Activated T-helper 2 cell treated with anti-CD3 and anti-CD28 coated beads, Interferon-gamma antibody, Interleukin-2, Interleukin-4, amounts not matched to agents 10 μg/mL and 5 μg/mL and 100 μg/mL, durations not matched to agents 14 hours and 24 hours and 36 hours (primary cell): ENCODE results near the gene ESCO1. TPM values are rescaled to one million over a fixed set of nuclear protein-coding genes. Genes with fewer than 3 reads are reported as not detected.

Experiments used
- DNase-seq: peaks from one replicate; pipeline ENCODE4 v3.0.0; 2021; ENCODE audit warnings: low spot score
- H3K27ac Mint-ChIP-seq: one replicate; pipeline ENCODE4 v1.8.0; 2021; ENCODE audit warnings: mixed read lengths
- H3K27me3 Mint-ChIP-seq: one replicate; pipeline ENCODE4 v1.8.0; 2021; ENCODE audit warnings: low read depth, mixed read lengths
- H3K36me3 Mint-ChIP-seq: one replicate; pipeline ENCODE4 v1.8.0; 2021; ENCODE audit warnings: low read depth, mixed read lengths
- H3K4me1 Mint-ChIP-seq: one replicate; pipeline ENCODE4 v1.8.0; 2021; ENCODE audit warnings: low read depth, mixed read lengths
- H3K4me3 Mint-ChIP-seq: one replicate; pipeline ENCODE4 v1.8.0; 2021; ENCODE audit warnings: low read depth, mild to moderate bottlenecking, moderate library complexity, mixed read lengths
- H3K9me3 Mint-ChIP-seq: one replicate; pipeline ENCODE4 v1.8.0; 2021; ENCODE audit warnings: mixed read lengths
- intact Hi-C: fragments of 100-400 bp; cut with micrococcal nuclease; formaldehyde crosslinking; loops from one replicate; pipeline ENCODE4 v1.15.1; 2023
- total RNA-seq: library from RNA; stranded (reverse); gene quantifications from 2 replicates; pipeline ENCODE4 v1.2.3, GENCODE V29; 2022

ESCO1 gene
- total RNA-seq, 1 donor from 2014 or later, result 21.4 TPM

DNA sequence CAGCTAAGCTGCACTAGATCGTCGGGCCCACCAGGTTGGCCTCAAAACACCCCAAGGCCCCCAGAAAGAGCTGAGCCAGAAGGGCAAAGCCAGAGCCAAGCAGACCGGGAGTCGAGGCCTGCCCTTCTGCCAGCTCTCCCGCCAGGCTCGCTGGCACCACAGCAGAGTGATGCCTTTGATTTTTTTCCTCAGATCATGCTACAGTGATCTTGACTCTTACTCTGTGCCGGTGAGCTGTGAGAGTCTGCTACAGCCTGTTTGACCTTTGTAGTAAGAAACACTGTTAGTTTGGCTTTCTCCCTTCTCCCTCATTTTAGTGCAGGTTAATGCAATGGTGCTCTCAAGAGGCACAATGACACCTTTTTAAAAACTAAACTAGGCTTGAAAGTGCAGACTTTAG lies 97.8 kb downstream of the ESCO1 start:
- no peaks in the 10 kb centered on the region for H3K27me3 Mint-ChIP-seq
- H3K36me3 Mint-ChIP-seq, result no peaks in the 10 kb centered on the region
- H3K27ac Mint-ChIP-seq, result no peak overlapping the region
- no peaks in the 10 kb centered on the region for H3K9me3 Mint-ChIP-seq
- no peak for DNase-seq
- intact Hi-C loops, result no loop called here
- no peaks in the 10 kb centered on the region for H3K4me1 Mint-ChIP-seq
- H3K4me3 Mint-ChIP-seq, result no peak overlapping the region

GRCh38 chr18:21499997-21500396 lies 100.5 kb downstream of the ESCO1 start:
- Mint-ChIP-seq H3K27me3 (no peaks in the 10 kb centered on the region), H3K4me3 (no peak overlapping the region), H3K4me1 (no peaks in the 10 kb centered on the region), H3K27ac (no peak overlapping the region), H3K9me3 (no peaks in the 10 kb centered on the region), H3K36me3 (no peaks in the 10 kb centered on the region)
- intact Hi-C loops, result no loop called here
- DNase-seq, result no peak

DNA sequence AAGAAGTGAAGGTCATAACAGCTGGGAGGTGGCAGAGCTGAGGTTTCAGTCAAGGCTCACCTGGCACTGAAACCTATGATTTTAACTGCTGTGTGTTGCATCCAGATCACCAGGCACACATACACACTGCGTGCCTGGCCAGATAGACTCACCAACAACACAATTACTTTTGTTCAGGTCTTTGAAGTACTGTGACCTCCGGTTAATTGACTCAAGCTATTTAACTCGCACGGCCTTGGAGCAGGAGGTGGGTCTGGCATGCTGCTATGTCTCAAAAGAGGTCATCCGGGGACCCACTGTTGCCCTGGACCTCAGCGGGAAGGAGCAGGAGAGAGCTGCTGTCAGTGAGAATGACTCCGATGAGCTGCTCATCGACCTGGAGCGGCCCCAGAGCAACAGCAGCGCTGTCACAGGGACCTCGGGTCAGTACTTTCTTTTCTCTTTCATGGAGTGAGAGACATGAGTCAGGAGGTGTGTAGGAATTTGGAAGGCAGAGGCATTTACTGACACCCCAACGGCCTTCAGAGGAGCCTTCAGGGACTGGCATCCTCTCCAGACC lies 104.1 kb downstream of the ESCO1 start:
- Mint-ChIP-seq H3K36me3 (no peaks in the 10 kb centered on the region), H3K4me3 (no peak overlapping the region), H3K9me3 (no peaks in the 10 kb centered on the region), H3K4me1 (no peaks in the 10 kb centered on the region), H3K27ac (no peak overlapping the region), H3K27me3 (peaks cover 3% of the 10 kb centered on the region)
- intact Hi-C loops, result no loop called here
- no peak for DNase-seq

GRCh38 chr18:21490748-21491147 lies 109.8 kb downstream of the ESCO1 start:
- no peaks in the 10 kb centered on the region for H3K36me3 Mint-ChIP-seq
- intact Hi-C loops, result loop anchor here (5.0 kb wide), 1 partner anchor 112 kb away; the partner anchor contains the start of gene ESCO1
- no peaks in the 10 kb centered on the region for H3K9me3 Mint-ChIP-seq
- DNase-seq, result no peak
- peaks cover 8% of the 10 kb centered on the region for H3K27me3 Mint-ChIP-seq
- H3K27ac Mint-ChIP-seq, result no peak overlapping the region
- no peak overlapping the region for H3K4me3 Mint-ChIP-seq
- H3K4me1 Mint-ChIP-seq, result no peaks in the 10 kb centered on the region

- H3K27ac Mint-ChIP-seq, result no peak overlapping the region
Observed at GRCh38 chr18:21489919-21490495, 110.5 kb downstream of the ESCO1 start.

DNA sequence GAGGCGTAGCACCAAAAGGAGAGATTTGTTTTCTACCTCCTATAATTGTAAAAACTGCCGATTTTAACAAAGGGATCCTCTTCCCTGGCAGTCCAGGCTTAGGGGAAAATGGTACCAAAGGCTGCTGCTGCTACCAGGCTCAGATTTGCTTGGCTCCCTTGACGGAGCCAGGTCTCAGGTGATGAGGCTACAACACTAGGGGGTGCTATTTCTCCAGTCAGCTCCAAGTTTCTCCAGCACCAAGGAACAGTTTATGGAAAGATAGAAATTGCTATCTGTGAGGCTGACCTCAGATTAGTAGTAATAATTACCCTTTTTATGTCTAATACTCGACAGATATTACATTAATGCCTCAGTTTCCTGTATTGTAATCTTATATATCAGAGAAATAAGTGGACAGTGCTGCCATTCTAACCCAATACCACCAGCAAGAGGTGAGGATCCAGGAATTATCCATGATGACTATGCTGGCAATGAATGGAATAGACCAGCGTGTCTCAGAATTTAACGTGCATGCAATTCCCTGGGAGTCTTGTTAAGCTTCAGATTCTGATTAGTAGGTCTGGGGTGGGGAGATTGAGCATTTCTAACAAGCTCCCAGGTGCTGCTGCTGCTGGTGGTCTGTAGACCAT lies 111.3 kb downstream of the ESCO1 start:
- Mint-ChIP-seq H3K9me3 (no peaks in the 10 kb centered on the region), H3K27ac (no peak overlapping the region), H3K36me3 (no peaks in the 10 kb centered on the region), H3K4me3 (no peak overlapping the region), H3K4me1 (no peaks in the 10 kb centered on the region), H3K27me3 (peaks cover 6% of the 10 kb centered on the region)
- intact Hi-C loops, result loop anchor here (1.0 kb wide), 1 partner anchor 467 kb away; no protein-coding TSS in a partner anchor
- no peak for DNase-seq

More at GRCh38 chr18:21489919-21490495, 110.5 kb downstream of the ESCO1 start:
- H3K9me3 Mint-ChIP-seq, result no peaks in the 10 kb centered on the region
- no peaks in the 10 kb centered on the region for H3K36me3 Mint-ChIP-seq
- DNase-seq, result no peak
- intact Hi-C loops, result loop anchor here (1.0 to 5.0 kb wide), 2 partner anchors 112 to 466 kb away; partner anchors contain the start of gene ESCO1
- H3K4me3 Mint-ChIP-seq, result no peak overlapping the region
- H3K27me3 Mint-ChIP-seq, result peaks cover 8% of the 10 kb centered on the region
- H3K4me1 Mint-ChIP-seq, result no peaks in the 10 kb centered on the region

- Mint-ChIP-seq H3K27ac (no peak overlapping the region), H3K4me1 (no peaks in the 10 kb centered on the region), H3K9me3 (no peaks in the 10 kb centered on the region), H3K36me3 (no peaks in the 10 kb centered on the region), H3K4me3 (no peak overlapping the region), H3K27me3 (peaks cover 4% of the 10 kb centered on the region)
- no peak for DNase-seq
- intact Hi-C loops, result no loop called here
Observed at GRCh38 chr18:21486905-21487437, 113.5 kb downstream of the ESCO1 start.

- intact Hi-C loops, result no loop called here
- no peaks in the 10 kb centered on the region for H3K9me3 Mint-ChIP-seq
- no peaks in the 10 kb centered on the region for H3K36me3 Mint-ChIP-seq
- no peak overlapping the region for H3K4me3 Mint-ChIP-seq
- H3K27ac Mint-ChIP-seq, result no peak overlapping the region
- H3K27me3 Mint-ChIP-seq, result peaks cover 4% of the 10 kb centered on the region
- no peaks in the 10 kb centered on the region for H3K4me1 Mint-ChIP-seq
- DNase-seq, result no peak
Observed at GRCh38 chr18:21484851-21485636, 115.5 kb downstream of the ESCO1 start.

GRCh38 chr18:21483051-21483450 lies 117.5 kb downstream of the ESCO1 start:
- Mint-ChIP-seq H3K36me3 (no peaks in the 10 kb centered on the region), H3K27ac (no peak overlapping the region), H3K27me3 (peaks cover 4% of the 10 kb centered on the region), H3K9me3 (no peaks in the 10 kb centered on the region), H3K4me3 (no peak overlapping the region), H3K4me1 (no peaks in the 10 kb centered on the region)
- no peak for DNase-seq
- intact Hi-C loops, result no loop called here

GRCh38 chr18:21481739-21482138 lies 118.8 kb downstream of the ESCO1 start:
- H3K36me3 Mint-ChIP-seq, result no peaks in the 10 kb centered on the region
- DNase-seq, result no peak
- H3K9me3 Mint-ChIP-seq, result no peaks in the 10 kb centered on the region
- no peak overlapping the region for H3K4me3 Mint-ChIP-seq
- intact Hi-C loops, result no loop called here
- H3K4me1 Mint-ChIP-seq, result no peaks in the 10 kb centered on the region
- no peak overlapping the region for H3K27ac Mint-ChIP-seq
- H3K27me3 Mint-ChIP-seq, result peaks cover 1% of the 10 kb centered on the region

DNA sequence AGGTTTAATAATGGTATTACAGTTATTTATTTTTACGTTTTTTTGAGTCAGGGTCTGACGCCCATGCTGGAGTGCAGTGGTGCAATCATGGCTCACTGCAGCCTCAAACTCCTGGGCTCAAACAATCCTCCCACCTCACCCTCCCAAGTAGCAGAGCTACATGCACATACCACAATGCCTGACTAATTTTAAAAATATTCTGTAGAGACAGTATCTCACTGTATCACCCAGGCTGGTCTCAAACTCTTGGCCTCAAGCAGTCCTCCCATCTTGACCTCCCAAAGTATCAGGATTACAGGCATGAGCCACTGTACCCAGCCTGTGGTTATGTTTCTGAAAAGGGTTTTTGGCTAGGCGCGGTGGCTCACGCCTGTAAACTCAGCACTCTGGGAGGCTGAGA lies 120.8 kb downstream of the ESCO1 start:
- no peaks in the 10 kb centered on the region for H3K27me3 Mint-ChIP-seq
- no peak overlapping the region for H3K4me3 Mint-ChIP-seq
- DNase-seq, result no peak
- no peaks in the 10 kb centered on the region for H3K4me1 Mint-ChIP-seq
- H3K27ac Mint-ChIP-seq, result no peak overlapping the region
- H3K36me3 Mint-ChIP-seq, result no peaks in the 10 kb centered on the region
- intact Hi-C loops, result no loop called here
- no peaks in the 10 kb centered on the region for H3K9me3 Mint-ChIP-seq
